GM12878 (cell line): ENCODE data around the gene NLRP6. TPM values are rescaled to one million over a fixed set of nuclear protein-coding genes. Genes with fewer than 3 reads are reported as not detected.

Experiments used
- ATAC-seq: fragments of 200-7000 bp; cut with Tn5 transposase; 3 replicates; pipeline ENCODE4 v1.9.1; 2020; ENCODE audit warnings: mild to moderate bottlenecking, moderate library complexity
- BruUV-seq: library from RNA; stranded (reverse); fragments of 400-500 nt; replicated peaks from 2 replicates; lab custom pipeline; 2021; lab: Mats Ljungman, UMichigan
- CTCF ChIA-PET: fragments of 300-600 bp; sonication (Branson Sonifier 250); formaldehyde crosslinking; extraction: SDS; loops from one replicate; lab custom pipeline; 2021; ENCODE audit warnings: inconsistent platforms; lab: Yijun Ruan, JAX
- POLR2A ChIA-PET: fragments of 350-600 bp; formaldehyde crosslinking; extraction: SDS; loops from one replicate; lab custom pipeline; 2021; ENCODE audit warnings: inconsistent platforms; lab: Charles Lee
- RAD21 ChIA-PET: fragments of 300-600 bp; sonication (Branson Sonifier 250); formaldehyde crosslinking; loops from one replicate; lab custom pipeline; 2023; ENCODE audit warnings: antibody characterized with exemption; ENCODE audit not compliant: unreplicated experiment; lab: Charles Lee
- SMC1A ChIA-PET: fragments of 300-600 bp; sonication (Branson Sonifier 250); formaldehyde crosslinking; loops from one replicate; lab custom pipeline; 2023; ENCODE audit not compliant: unreplicated experiment, uncharacterized antibody; lab: Charles Lee
- DNase-seq: peaks from one replicate; pipeline ENCODE4 v3.0.0-alpha.2; 2011; ENCODE audit warnings: low read depth, low spot score
- FAIRE-seq: peaks from 3 replicates; lab custom pipeline; 2011; peaks lifted over from hg19 to GRCh38; lab: Jason Lieb, UNC
- H2AFZ ChIP-seq: 2 replicates; pipeline ENCODE4 v1.6.0; 2011; ENCODE audit warnings: low read depth, low read length, control low read depth; ENCODE audit not compliant: control insufficient read depth
- H3K27ac ChIP-seq: 2 replicates; pipeline ENCODE4 v1.5.1; 2011; ENCODE audit warnings: control low read depth; ENCODE audit not compliant: control insufficient read depth, insufficient read depth
- H3K27me3 ChIP-seq, 2 experiments: replicated peaks in 1 of 2; 2 replicates each; pipeline versions ENCODE4 v1.6.0 to v1.6.1; 2011; ENCODE audit warnings: low read length in 1 of 2; ENCODE audit not compliant: control insufficient read depth in 2 of 2, insufficient read depth in 2 of 2
- H3K36me3 ChIP-seq, 2 experiments: 2 replicates each; pipeline ENCODE4 v1.5.1; 2011; ENCODE audit warnings: low read length in 1 of 2; ENCODE audit not compliant: control insufficient read depth in 2 of 2, insufficient read depth in 2 of 2
- H3K4me1 ChIP-seq: 2 replicates; pipeline ENCODE4 v1.6.1; 2011; ENCODE audit warnings: mild to moderate bottlenecking, low read length, moderate library complexity, mixed read lengths; ENCODE audit not compliant: control insufficient read depth, insufficient read depth
- H3K4me2 ChIP-seq: 2 replicates; pipeline ENCODE4 v1.6.0; 2011; ENCODE audit warnings: control low read depth; ENCODE audit not compliant: control insufficient read depth, insufficient read depth
- H3K4me3 ChIP-seq: fragments of 200-600 bp; sonication (generic); 2 replicates; pipeline ENCODE4 v1.5.1; 2016
- H3K79me2 ChIP-seq: 2 replicates; pipeline ENCODE4 v1.6.0; 2011; ENCODE audit warnings: low read length; ENCODE audit not compliant: control insufficient read depth, insufficient read depth
- H3K9ac ChIP-seq: 2 replicates; pipeline ENCODE4 v1.8.0; 2011; ENCODE audit warnings: low read length, control low read depth, mixed read lengths; ENCODE audit not compliant: control insufficient read depth, insufficient read depth
- H3K9me3 ChIP-seq: replicated peaks from 3 replicates; pipeline ENCODE4 v1.5.1; 2011; ENCODE audit warnings: mild to moderate bottlenecking, low read length; ENCODE audit not compliant: control insufficient read depth, insufficient read depth
- H4K20me1 ChIP-seq: 2 replicates; pipeline ENCODE4 v1.6.0; 2011; ENCODE audit not compliant: control insufficient read depth, insufficient read depth
- IRF4 ChIP-seq: IDR thresholded peaks from 2 replicates; pipeline ENCODE4 v1.6.1; 2011; ENCODE audit warnings: low read depth, low read length
- IRF5 ChIP-seq: fragments of 450-650 bp; IDR thresholded peaks from 2 replicates; pipeline ENCODE4 v1.6.1; 2017; ENCODE audit warnings: borderline replicate concordance
- MYC ChIP-seq: IDR thresholded peaks from 2 replicates; pipeline ENCODE4 v1.6.1; 2011; ENCODE audit warnings: mild to moderate bottlenecking, low read length, moderate library complexity, inconsistent platforms; ENCODE audit not compliant: insufficient read depth, insufficient replicate concordance, insufficient read length, severe bottlenecking
- NKRF ChIP-seq: fragments of 450-650 bp; conservative IDR thresholded peaks from 2 replicates; pipeline ENCODE4 v1.6.1; 2017; ENCODE audit warnings: mild to moderate bottlenecking, moderate library complexity
- PAX5 ChIP-seq: IDR thresholded peaks from 2 replicates; pipeline ENCODE4 v1.6.1; 2011; ENCODE audit warnings: low read depth, low read length, borderline replicate concordance
- RB1 ChIP-seq: fragments of 450-650 bp; formaldehyde crosslinking; IDR thresholded peaks from 2 replicates; pipeline ENCODE4 v1.6.1; 2017; ENCODE audit warnings: mild to moderate bottlenecking, borderline replicate concordance
- SMAD5 ChIP-seq: IDR thresholded peaks from 2 replicates; pipeline ENCODE4 v1.6.1; 2016; ENCODE audit warnings: antibody characterized with exemption, low read depth
- STAT1 ChIP-seq: fragments of 450-650 bp; conservative IDR thresholded peaks from 2 replicates; pipeline ENCODE4 v1.6.1; 2014; ENCODE audit warnings: antibody characterized with exemption, mild to moderate bottlenecking
- TCF12 ChIP-seq: IDR thresholded peaks from 2 replicates; pipeline ENCODE4 v1.6.1; 2011; ENCODE audit warnings: low read depth, mild to moderate bottlenecking, low read length
- YY1 ChIP-seq: IDR thresholded peaks from 2 replicates; pipeline ENCODE4 v1.6.1; 2011; ENCODE audit warnings: low read depth, mild to moderate bottlenecking, low read length
- ZNF217 ChIP-seq: fragments of 450-650 bp; IDR thresholded peaks from 2 replicates; pipeline ENCODE4 v1.6.1; 2017; ENCODE audit warnings: antibody characterized with exemption, mild to moderate bottlenecking
- WGBS: methylation state at CpG from one replicate; pipeline ENCODE4 v1.1.6; 2016; ENCODE audit warnings: low lambda C conversion rate; ENCODE audit not compliant: insufficient replicate concordance, insufficient coverage; ENCODE audit errors: missing lambda C conversion rate; 5-methylcytosine and 5-hydroxymethylcytosine counted together
- in situ Hi-C: fragments of 300-500 bp; cut with MboI; formaldehyde crosslinking; loops from 9 replicates; pipeline ENCODE4 v1.14.3; 2018; ENCODE audit warnings: mixed read lengths
- intact Hi-C: fragments of 100-400 bp; cut with micrococcal nuclease; formaldehyde crosslinking; loops from one replicate; pipeline ENCODE4 v1.14.2; 2022; ENCODE audit not compliant: unreplicated experiment
- polyA plus RNA-seq, 11 experiments: library from polyadenylated mRNA; depleted of rRNA in 4 of 11; unstranded in 6 of 11; stranded (reverse) in 5 of 11; fragments of >200 nt; fragmentation: Nextera tagmentation in 4 of 11; fragmentation: Illumina TruSeq in 1 of 11; extraction: Ambion mirVana in 4 of 11; extraction: Trizol in 1 of 11; gene quantifications; 1 replicate in 1 of 11; 2 replicates in 10 of 11; pipeline versions ENCODE4 v1.2.1 to v1.2.3, GENCODE V29; 2011 to 2016; ENCODE audit warnings: inconsistent platforms in 2 of 11, missing spikeins in 2 of 11, low read depth in 1 of 11
- total RNA-seq, 4 experiments: library from RNA; depleted of rRNA in 3 of 4; stranded (reverse); fragments of >200 nt in 3 of 4; fragmentation: Illumina TruSeq in 1 of 4; extraction: Trizol in 1 of 4; gene quantifications; 2 replicates each; pipeline versions ENCODE4 v1.2.1 to v1.2.3, GENCODE V29; 2013 to 2021

Gene NLRP6
- total and polyA plus RNA-seq, 10 of the 15 experiments (the other 5 are each of a cell fraction or from before 2014, with no cell fraction given), result 0.03 to 0.11 TPM; not detected in 8

GRCh38 chr11:305844-306211 is 27.6 kb downstream of the NLRP6 start:
- ChIA-PET SMC1A (interaction anchor here (0.8 to 3.3 kb wide), 15 partner anchors 11 to 68 kb away, joined by 3 to 20 read pairs (median 4); partner anchors contain the start of gene PSMD13), POLR2A (interaction anchor here (0.6 to 2.8 kb wide), 5 partner anchors 22 to 53 kb away, joined by 3 to 12 read pairs (median 4); no protein-coding TSS in a partner anchor), CTCF (interaction anchor here (0.8 to 4.5 kb wide), 14 partner anchors 11 to 146 kb away, joined by 3 to 33 read pairs (median 10); partner anchors contain the start of genes BET1L, PGGHG, PSMD13 and RIC8A)
- H3K4me1 ChIP-seq, result peaks cover 20% of the 10 kb centered on the region
- H3K9me3 ChIP-seq, result no peaks in the 10 kb centered on the region
- DNase-seq (no peak), ATAC-seq (no peak), FAIRE-seq (no peak)
- H2AFZ ChIP-seq, result no peak overlapping the region
- H3K27me3 ChIP-seq, result no peaks in the 10 kb centered on the region
- in situ Hi-C loops, result no loop called here
- no peak overlapping the region for H3K4me2 ChIP-seq
- H3K36me3 ChIP-seq, result no peaks in the 10 kb centered on the region
- no peak overlapping the region for H3K9ac ChIP-seq
- 80% methylated on average over 10 of the region's 10 CpGs for WGBS
- no peaks in the 10 kb centered on the region for H4K20me1 ChIP-seq
- TF ChIP-seq RB1, result no peak
- no peak for TF ChIP-seq STAT1
- TF ChIP-seq MYC, result no peak
- TF ChIP-seq, all 136 proteins: peak for 0
- BruUV-seq, result no TSS peak
- RAD21 ChIA-PET, result interaction anchor here (0.8 to 2.4 kb wide), 11 partner anchors 11 to 69 kb away, joined by 3 to 19 read pairs (median 5); partner anchors contain the start of genes PSMD13 and SIRT3
- H3K79me2 ChIP-seq, result peaks cover 22% of the 10 kb centered on the region
- H3K4me3 ChIP-seq, result no peak overlapping the region
- H3K27ac ChIP-seq, result no peak overlapping the region
- intact Hi-C loops, result loop anchor here (5.0 to 10.0 kb wide), 2 partner anchors 99 to 139 kb away; partner anchors contain the start of genes ANO9, BET1L and RIC8A

GRCh38 chr11:306645-307371 is 28.6 kb downstream of the NLRP6 start:
- no peak for ATAC-seq
- no peak for DNase-seq
- Histone ChIP-seq H2AFZ (no peak overlapping the region), H4K20me1 (no peaks in the 10 kb centered on the region), H3K4me3 (no peak overlapping the region), H3K9me3 (no peaks in the 10 kb centered on the region), H3K4me2 (no peak overlapping the region), H3K27ac (no peak overlapping the region), H3K79me2 (peaks cover 25% of the 10 kb centered on the region), H3K4me1 (peaks cover 22% of the 10 kb centered on the region), H3K9ac (no peak overlapping the region), H3K27me3 (no peaks in the 10 kb centered on the region), H3K36me3 (no peaks in the 10 kb centered on the region)
- 95% methylated on average over 17 of the region's 17 CpGs for WGBS
- POLR2A ChIA-PET, result interaction anchor here (0.9 to 2.8 kb wide), 5 partner anchors 21 to 142 kb away, joined by 3 to 12 read pairs (median 4); partner anchors contain the start of gene SIRT3
- in situ Hi-C loops, result no loop called here
- intact Hi-C loops, result loop anchor here (5.0 to 10.0 kb wide), 2 partner anchors 100 to 138 kb away; partner anchors contain the start of genes ANO9, BET1L and RIC8A
- no peak for FAIRE-seq
- SMC1A ChIA-PET, result interaction anchor here (0.8 to 3.3 kb wide), 10 partner anchors 10 to 69 kb away, joined by 3 to 20 read pairs (median 5); partner anchors contain the start of gene PSMD13
- CTCF ChIA-PET, result interaction anchor here (1.0 to 4.5 kb wide), 11 partner anchors 10 to 141 kb away, joined by 3 to 33 read pairs (median 13); partner anchors contain the start of genes BET1L and RIC8A
- no TSS peak for BruUV-seq
- RAD21 ChIA-PET, result interaction anchor here (1.1 to 2.4 kb wide), 6 partner anchors 11 to 100 kb away, joined by 3 to 19 read pairs (median 6); partner anchors contain the start of genes BET1L and RIC8A
- TF ChIP-seq PAX5, result no peak
- TF ChIP-seq SMAD5, result no peak
- TF ChIP-seq YY1, result no peak
- no peak for TF ChIP-seq IRF4
- no peak for TF ChIP-seq IRF5
- TF ChIP-seq ZNF217, result no peak
- TF ChIP-seq NKRF, result no peak
- TF ChIP-seq TCF12, result no peak
